GM15510 (cell line): ENCODE data around the gene SARM1.

ENCODE experiments used
- POLR2A ChIP-seq: IDR thresholded peaks from 3 replicates; pipeline ENCODE4 v1.6.1; 2011; ENCODE audit warnings: borderline replicate concordance; ENCODE audit not compliant: insufficient read length; ENCODE audit errors: extremely low read depth

Gene SARM1

GRCh38 chr17:28371245-28372202 lies at the start of gene SARM1:
SARM1 (plus strand) TSS chr17:28371694; CDS start chr17:28372033, 339 bp downstream.
- TF ChIP-seq POLR2A, result peak; percentile 42

- TF ChIP-seq POLR2A, result no peak
These were observed 47.2 kb upstream of the SARM1 start for GRCh38 chr17:28324267-28324745.

- TF ChIP-seq POLR2A, result no peak
These were observed 46.7 kb upstream of the SARM1 start for GRCh38 chr17:28324781-28325180.

- TF ChIP-seq POLR2A, result no peak
These were observed 46.3 kb upstream of the SARM1 start for GRCh38 chr17:28325211-28325610.

- no peak for TF ChIP-seq POLR2A
These were observed 45.4 kb upstream of the SARM1 start for GRCh38 chr17:28326114-28326513.

GRCh38 chr17:28327031-28327607 lies 44.4 kb upstream of the SARM1 start:
- no peak for TF ChIP-seq POLR2A

GRCh38 chr17:28327709-28328108 lies 43.8 kb upstream of the SARM1 start:
- TF ChIP-seq POLR2A, result no peak

- TF ChIP-seq POLR2A, result no peak
These were observed 43.2 kb upstream of the SARM1 start for GRCh38 chr17:28328325-28328724.

- no peak for TF ChIP-seq POLR2A
These were observed 40.8 kb upstream of the SARM1 start for GRCh38 chr17:28330671-28331070.

GRCh38 chr17:28331891-28332420 lies 39.5 kb upstream of the SARM1 start:
- no peak for TF ChIP-seq POLR2A

- no peak for TF ChIP-seq POLR2A
These were observed 38.3 kb upstream of the SARM1 start for GRCh38 chr17:28333083-28333746.

- TF ChIP-seq POLR2A, result no peak
These were observed 37.3 kb upstream of the SARM1 start for GRCh38 chr17:28334171-28334570.

GRCh38 chr17:28334666-28335200 lies 36.8 kb upstream of the SARM1 start:
- no peak for TF ChIP-seq POLR2A

GRCh38 chr17:28335201-28335958 lies 36.1 kb upstream of the SARM1 start, which contains the start of the genes IFT20 and TNFAIP1:
IFT20 (minus strand) TSS chr17:28335472; CDS start chr17:28331985, 3,487 bp downstream.
TNFAIP1 (plus strand) TSS chr17:28335761; CDS start chr17:28339522, 3,761 bp downstream.
- peak; percentile 80 for TF ChIP-seq POLR2A
